ENCODE data around the gene PTPRD.

GRCh38 chr9:9855177-9856078 is 757.4 kb downstream of the PTPRD start:
- TF ChIP-seq EZH2 (IDR thresholded peaks at IDR 0.05; ENCODE audit: borderline replicate concordance, insufficient read depth, low read depth, low read length, poor library complexity, severe bottlenecking) (no peak), CTCF (IDR thresholded peaks at IDR 0.05) (no peak)

All from B cell (primary cell).